ENCODE results near the gene ANKRD27. TPM values are rescaled to one million over a fixed set of nuclear protein-coding genes. Genes with fewer than 3 reads are reported as not detected.
"Not testable (repeated sequence)": the region's sequence is repeated elsewhere in the genome, so short reads cannot be mapped to it uniquely, and the experiment has no call there.

The ANKRD27 gene
- total RNA-seq, 1 experiment from 2014 or later = 33.8 TPM

DNA sequence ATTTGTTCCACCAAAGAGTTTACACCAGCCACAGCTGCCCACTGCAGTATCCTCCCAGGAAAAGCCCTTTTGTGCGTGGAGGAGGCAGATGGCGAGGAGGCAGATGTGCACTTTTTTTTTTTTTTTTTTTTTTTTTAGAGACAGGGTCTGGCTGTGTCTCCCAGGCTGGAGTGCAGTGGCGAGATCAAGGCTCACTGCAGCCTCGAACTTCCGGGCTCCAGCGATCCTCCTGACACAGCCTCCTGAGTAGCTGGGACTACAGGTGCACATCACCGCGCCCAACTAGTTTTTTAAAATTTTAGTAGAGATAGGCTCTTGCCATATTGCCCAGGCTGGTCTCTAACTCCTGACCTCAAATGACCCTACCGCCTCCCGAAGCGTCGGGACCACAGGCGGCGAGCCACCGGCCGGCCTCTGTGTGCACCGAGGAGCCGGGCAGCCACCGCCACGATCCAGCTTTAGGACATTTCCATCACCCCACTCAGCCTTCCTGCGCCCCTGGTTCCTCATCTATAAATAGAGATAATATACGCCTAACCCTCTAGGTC lies 94.6 kb downstream of the ANKRD27 start:
- peak overlapping the region; percentile 98 for H3K4me3 ChIP-seq
- H3K27me3 ChIP-seq = no peaks in the 10 kb centered on the region
- H3K4me1 ChIP-seq = no peaks in the 10 kb centered on the region
- DNase-seq = peak in 1 of 2 experiments; percentile 38
- no peaks in the 10 kb centered on the region for H3K9me3 ChIP-seq (replicated peaks)
- H3K27ac ChIP-seq = no peak overlapping the region
- peaks cover 27% of the 10 kb centered on the region for H3K36me3 ChIP-seq

DNA sequence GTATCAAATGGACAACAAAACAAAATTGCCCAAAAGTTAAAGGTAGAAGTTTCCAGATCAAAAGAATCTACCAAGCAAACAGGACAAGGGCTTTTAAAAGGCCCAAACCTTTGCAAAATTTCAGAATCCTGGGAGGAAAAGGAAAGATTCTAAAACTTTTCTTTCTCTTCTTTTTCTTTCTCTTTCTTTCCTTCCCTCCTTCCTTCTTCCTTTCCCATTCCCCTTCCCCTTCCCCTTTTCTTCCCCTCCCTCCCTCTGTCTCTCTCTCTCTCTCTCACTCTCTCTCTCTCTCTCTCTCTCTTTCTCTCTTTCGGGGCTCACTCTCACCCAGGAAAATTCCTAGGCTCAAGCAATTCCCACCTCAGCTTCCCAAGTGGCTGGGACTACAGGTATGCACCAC lies 98.2 kb downstream of the ANKRD27 start:
- no peak for DNase-seq
- no peak overlapping the region for H3K4me3 ChIP-seq
- H3K27me3 ChIP-seq = no peaks in the 10 kb centered on the region
- no peaks in the 10 kb centered on the region for H3K9me3 ChIP-seq (replicated peaks)
- no peaks in the 10 kb centered on the region for H3K36me3 ChIP-seq
- H3K27ac ChIP-seq = no peak overlapping the region
- no peaks in the 10 kb centered on the region for H3K4me1 ChIP-seq

DNA sequence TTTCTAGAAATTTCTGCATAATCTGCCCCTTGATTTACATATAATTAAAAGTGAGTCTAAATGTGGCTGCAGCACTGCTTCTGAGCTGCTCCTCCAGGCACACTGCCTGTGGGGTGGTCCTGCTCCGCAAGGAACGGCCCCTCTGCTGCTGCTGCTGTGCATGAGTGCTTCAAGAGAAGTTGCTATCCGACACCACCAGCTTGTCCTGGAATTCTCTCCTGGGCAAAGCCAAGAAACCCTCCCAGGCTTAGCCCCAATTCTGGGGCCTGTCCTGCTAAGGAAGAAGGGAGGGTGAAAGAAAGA lies 101.5 kb downstream of the ANKRD27 start:
- Histone ChIP-seq H3K27me3 (no peaks in the 10 kb centered on the region), H3K36me3 (no peaks in the 10 kb centered on the region), H3K27ac (no peak overlapping the region), H3K4me1 (no peaks in the 10 kb centered on the region), H3K9me3 (replicated peaks) (no peaks in the 10 kb centered on the region), H3K4me3 (no peak overlapping the region)
- peak in 1 of 2 experiments; percentile 20 for DNase-seq

DNA sequence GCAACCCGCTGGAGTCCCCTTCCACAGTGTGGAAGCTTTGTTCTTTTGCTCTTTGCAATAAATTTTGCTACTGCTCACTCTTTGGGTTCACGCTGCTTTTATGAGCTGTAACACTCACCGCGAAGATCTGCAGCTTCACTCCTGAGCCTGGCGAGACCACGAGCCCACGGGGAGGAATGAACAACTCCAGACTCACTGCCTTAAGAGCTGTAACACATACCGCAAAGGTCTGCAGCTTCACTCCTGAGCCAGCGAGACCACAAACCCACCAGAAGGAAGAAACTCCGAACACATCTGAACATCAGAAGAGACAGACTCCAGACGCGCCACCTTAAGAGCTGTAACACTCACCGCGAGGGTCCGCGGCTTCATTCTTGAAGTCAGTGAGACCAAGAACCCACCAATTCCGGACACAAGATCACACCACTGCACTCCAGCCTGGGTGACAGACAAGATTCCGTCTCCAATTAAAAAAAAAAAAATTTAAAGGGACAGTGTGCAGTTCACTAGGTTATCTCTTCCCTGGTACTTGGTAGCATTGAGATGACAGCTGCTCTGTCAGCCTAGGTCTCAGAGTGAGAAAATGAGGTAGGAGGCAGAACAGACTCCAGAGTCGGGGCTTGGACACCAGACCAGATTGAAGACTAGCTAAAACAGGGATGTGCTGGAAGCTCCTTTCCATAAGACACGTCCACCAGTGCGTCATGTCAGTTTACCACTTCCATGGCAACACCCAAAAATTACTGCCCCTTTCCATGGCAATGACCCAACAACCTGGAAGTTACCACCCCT lies 102.1 kb downstream of the ANKRD27 start:
- not testable (repeated sequence) for H3K27ac ChIP-seq; H3K9me3 ChIP-seq (replicated peaks); H3K27me3 ChIP-seq; H3K4me1 ChIP-seq; H3K36me3 ChIP-seq; H3K4me3 ChIP-seq; DNase-seq

DNA sequence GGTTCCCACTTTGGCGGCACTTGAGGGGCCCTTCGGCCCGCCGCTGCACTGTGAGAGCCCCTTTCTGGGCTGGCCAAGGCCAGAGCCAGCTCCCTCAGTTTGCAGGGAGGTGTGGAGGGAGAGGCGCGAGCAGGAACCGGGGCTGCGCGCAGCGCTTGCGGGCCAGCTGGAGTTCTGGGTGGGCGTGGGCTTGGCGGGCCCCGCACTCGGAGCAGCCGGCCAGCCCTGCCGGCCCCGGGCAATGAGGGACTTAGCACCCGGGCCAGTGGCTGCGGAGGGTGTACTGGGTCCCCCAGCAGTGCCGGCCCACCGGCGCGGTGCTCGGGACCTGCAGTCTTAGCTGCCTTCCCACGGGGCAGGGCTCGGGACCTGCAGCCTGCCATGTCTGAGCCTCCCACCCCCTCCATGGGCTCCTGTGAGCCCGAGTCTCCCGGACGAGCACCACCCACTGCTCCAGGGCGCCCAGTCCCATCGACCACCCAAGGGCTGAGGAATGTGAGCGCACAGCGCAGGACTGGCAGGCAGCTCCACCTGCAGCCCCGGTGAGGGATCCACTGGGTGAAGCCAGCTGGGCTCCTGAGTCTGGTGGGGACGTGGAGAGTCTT lies 103.4 kb downstream of the ANKRD27 start:
- DNase-seq; H3K9me3 ChIP-seq (replicated peaks); H3K27ac ChIP-seq; H3K4me3 ChIP-seq; H3K4me1 ChIP-seq; H3K27me3 ChIP-seq; H3K36me3 ChIP-seq: not testable (repeated sequence)

DNA sequence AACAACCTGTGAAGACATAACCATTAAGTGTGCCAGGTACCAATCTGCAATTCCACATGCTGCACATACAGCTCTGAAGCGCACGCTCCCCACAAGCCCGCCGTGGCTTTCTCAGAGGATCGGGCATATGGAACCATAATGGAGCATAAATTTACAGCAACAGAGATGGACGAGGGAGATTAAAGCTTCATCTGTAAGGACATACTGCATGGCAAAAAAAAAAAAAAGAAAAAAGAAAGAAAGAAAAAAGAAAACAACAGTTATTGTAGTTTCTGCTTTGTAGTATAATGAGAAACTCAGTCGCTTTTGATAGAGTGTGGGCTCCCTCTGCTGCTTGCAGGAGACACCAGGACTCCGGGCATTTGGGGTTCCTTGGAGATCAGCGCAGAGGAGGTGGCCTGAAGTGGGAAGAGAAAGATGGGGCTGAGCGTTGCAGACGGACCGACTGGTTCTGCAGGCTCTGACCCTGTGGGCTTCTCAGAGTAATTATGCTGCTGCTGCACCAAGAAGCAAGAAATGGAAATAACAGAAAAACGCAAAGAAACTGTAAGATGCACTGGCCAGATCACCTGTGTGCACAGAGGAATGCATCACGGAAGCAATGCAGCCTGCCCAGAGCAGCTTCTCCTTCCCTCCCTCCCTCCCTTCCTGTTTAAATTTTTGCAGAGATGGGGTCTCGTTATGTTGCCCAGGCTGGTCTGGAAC lies 104.7 kb downstream of the ANKRD27 start:
- peaks cover 6% of the 10 kb centered on the region; the same call in 1 of the 2 replicates for H3K4me1 ChIP-seq
- H3K27ac ChIP-seq = no peak overlapping the region
- no peaks in the 10 kb centered on the region for H3K27me3 ChIP-seq
- no peak overlapping the region for H3K4me3 ChIP-seq
- peak; percentile 68 to 81 for DNase-seq
- no peaks in the 10 kb centered on the region for H3K9me3 ChIP-seq (replicated peaks)
- no peaks in the 10 kb centered on the region for H3K36me3 ChIP-seq

DNA sequence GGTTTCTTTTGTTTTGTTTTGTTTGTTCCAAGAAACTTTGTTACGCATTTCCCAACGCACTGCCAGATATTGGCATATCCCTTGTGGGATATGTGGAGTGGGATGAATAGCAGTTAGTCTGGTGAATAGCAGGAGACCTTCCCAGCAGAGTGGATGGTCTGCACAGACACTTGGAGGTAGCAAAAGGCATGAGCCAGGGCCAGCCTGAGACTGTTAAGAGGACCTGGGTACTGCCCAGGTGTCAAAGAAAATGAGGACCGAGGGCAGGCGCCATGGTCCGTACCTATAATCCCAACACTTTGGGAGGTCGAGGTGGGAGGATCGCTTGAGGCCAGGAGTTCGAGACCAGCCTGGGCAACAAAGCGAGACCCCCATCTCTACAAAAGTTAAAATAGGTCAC lies 107.5 kb downstream of the ANKRD27 start:
- Histone ChIP-seq H3K4me1 (peaks cover 6% of the 10 kb centered on the region; the same call in 1 of the 2 replicates), H3K27me3 (no peaks in the 10 kb centered on the region), H3K36me3 (no peaks in the 10 kb centered on the region), H3K9me3 (replicated peaks) (no peaks in the 10 kb centered on the region), H3K27ac (no peak overlapping the region), H3K4me3 (no peak overlapping the region)
- DNase-seq = no peak

DNA sequence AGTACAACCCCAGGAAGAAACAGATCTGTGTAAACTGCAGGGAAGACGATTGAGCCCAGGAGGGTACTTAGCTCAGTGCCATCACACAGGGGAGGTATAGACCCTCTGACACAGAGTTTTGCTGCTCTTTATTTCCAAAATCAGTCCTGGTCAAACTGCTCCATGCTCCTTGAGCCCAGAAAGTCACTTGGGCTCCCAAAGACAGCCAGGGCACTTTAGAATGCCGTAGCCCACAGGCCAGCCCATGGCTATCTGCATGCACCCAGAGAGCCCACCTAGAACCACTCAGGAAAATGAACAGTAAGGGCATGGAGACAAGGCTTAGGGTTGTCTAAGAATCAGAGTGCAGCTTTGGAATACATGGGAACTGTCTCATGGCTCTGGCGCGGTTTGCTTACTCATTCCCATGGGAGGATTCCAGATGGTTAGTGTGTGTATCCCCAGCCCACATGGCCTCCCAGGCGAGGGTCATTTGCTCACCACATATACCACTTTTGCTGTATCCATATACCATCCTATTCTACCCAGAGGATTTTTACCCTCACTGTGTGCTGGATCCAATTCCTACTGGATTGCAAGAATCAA lies 108.6 kb downstream of the ANKRD27 start:
- Histone ChIP-seq H3K9me3 (replicated peaks) (no peaks in the 10 kb centered on the region), H3K4me1 (peaks cover 6% of the 10 kb centered on the region; the same call in 1 of the 2 replicates), H3K27me3 (no peaks in the 10 kb centered on the region), H3K4me3 (no peak overlapping the region), H3K27ac (no peak overlapping the region), H3K36me3 (no peaks in the 10 kb centered on the region)
- peak; percentile 63 to 76 for DNase-seq

DNA sequence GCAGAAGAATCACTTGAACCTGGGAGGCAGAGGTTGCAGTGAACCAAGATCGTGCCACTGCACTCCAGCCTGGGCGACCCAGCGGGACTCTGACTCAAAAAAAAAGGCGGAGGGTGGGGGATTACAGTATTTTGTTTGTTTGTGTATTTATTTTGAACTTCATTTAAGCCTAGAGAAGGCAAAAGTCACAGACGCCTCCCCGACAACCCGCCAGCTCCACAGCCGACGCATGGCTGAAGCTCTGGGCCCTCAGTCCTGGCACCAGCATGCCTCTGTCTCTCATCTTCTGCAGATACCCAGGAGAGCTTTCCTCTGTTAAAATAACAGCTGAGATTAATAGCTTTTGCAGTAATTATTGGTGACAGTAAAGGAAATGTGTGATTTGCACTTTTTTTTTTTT lies 111.2 kb downstream of the ANKRD27 start:
- Histone ChIP-seq H3K9me3 (replicated peaks) (no peaks in the 10 kb centered on the region), H3K36me3 (no peaks in the 10 kb centered on the region), H3K4me3 (no peak overlapping the region), H3K4me1 (peaks cover 6% of the 10 kb centered on the region; the same call in 1 of the 2 replicates), H3K27ac (no peak overlapping the region), H3K27me3 (no peaks in the 10 kb centered on the region)
- no peak for DNase-seq

DNA sequence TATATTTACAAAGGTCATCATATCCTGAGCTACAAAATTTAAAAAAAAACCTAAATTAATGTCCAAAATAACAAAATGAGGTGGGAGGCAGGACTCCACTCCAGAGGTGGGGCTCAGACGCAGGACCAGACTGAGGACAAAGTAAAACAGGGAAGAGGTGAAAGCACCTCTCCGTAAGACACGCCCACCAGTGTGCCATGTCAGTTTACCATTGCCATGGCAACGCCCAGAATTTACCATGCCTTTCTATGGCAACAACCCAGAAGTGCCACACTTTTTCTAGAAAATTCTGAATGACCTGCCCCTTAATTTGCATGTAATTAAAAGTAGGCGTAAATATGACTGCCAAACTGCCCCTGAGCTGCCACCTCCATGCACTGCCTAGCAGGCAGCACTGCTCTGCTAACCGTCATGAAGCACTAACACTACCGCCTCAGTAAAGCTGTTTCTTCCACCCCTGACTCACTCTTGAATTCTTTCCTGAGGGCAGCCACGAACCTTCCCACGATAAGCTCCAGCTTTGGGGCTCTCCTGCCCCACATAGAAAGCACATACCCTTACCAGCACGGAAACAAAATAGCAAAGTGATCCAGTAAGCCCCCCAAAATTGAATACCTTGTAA lies 116.3 kb downstream of the ANKRD27 start:
- Histone ChIP-seq H3K27ac (no peak overlapping the region), H3K9me3 (replicated peaks) (no peaks in the 10 kb centered on the region; the same call in 1 of the 2 replicates), H3K27me3 (no peaks in the 10 kb centered on the region), H3K4me1 (no peaks in the 10 kb centered on the region), H3K4me3 (no peak overlapping the region), H3K36me3 (no peaks in the 10 kb centered on the region)
- no peak for DNase-seq

DNA sequence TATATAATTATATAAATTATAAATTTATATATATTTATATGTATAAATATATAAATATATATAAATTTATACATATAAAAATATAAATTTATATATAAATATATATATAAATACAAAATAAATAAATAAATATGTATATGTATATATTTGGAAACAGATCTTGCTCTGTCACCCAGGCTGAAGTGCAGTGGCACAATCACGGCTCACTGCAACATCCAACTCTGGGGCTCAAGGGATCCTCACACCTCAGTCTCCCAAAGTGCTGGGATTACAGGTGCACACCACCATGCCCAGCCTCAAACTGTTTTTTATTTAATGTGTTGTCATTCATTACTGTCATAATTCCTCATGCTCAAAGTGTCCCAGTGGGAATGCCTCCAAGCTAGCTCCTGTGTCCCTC lies 119.2 kb downstream of the ANKRD27 start:
- Histone ChIP-seq H3K27me3 (no peaks in the 10 kb centered on the region), H3K9me3 (replicated peaks) (no peaks in the 10 kb centered on the region; the same call in 1 of the 2 replicates), H3K27ac (no peak overlapping the region), H3K4me3 (no peak overlapping the region), H3K36me3 (no peaks in the 10 kb centered on the region), H3K4me1 (peaks cover under 1% of the 10 kb centered on the region; the same call in 1 of the 2 replicates)
- DNase-seq = no peak

DNA sequence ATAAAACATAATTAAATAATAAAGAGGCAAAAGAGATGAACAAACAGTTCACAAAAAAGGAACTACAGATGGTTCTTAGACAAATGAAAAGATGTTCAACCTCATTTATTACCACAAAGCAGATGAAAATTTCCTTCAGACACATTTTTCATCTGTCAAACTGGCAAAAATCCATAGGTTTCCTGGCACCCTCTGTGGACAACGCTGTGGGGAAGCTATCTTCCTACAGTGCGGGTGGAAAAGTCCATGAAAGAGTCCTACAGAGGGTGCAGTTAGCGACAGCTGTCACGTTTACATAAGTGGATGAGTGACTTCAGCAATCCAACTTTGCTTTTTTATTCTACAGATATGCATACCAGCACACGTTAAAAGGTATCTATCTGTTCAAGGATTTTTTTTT lies 124.3 kb downstream of the ANKRD27 start:
- Histone ChIP-seq H3K27me3 (no peaks in the 10 kb centered on the region), H3K36me3 (no peaks in the 10 kb centered on the region), H3K9me3 (replicated peaks) (no peaks in the 10 kb centered on the region; the same call in 1 of the 2 replicates), H3K27ac (no peak overlapping the region), H3K4me1 (peaks cover 12% of the 10 kb centered on the region), H3K4me3 (no peak overlapping the region)
- DNase-seq = peak in 1 of 2 experiments; percentile 34
